VCaP (cell line): ENCODE measurements around the gene RPL41.
A peak's percentile ranks its signal among the peaks of the same experiment; 100 is the strongest.

Experiments
- H3K27ac ChIP-seq: fragments of 450-650 bp; 2 replicates; pipeline ENCODE4 v1.5.1; 2017
- TF ChIP-seq, protein P1 (sequence below): fragments of 450-650 bp; conservative IDR thresholded peaks from 2 replicates; pipeline ENCODE4 v1.5.1; 2017; ENCODE audit warnings: mild to moderate bottlenecking, moderate library complexity

The RPL41 gene

DNA sequence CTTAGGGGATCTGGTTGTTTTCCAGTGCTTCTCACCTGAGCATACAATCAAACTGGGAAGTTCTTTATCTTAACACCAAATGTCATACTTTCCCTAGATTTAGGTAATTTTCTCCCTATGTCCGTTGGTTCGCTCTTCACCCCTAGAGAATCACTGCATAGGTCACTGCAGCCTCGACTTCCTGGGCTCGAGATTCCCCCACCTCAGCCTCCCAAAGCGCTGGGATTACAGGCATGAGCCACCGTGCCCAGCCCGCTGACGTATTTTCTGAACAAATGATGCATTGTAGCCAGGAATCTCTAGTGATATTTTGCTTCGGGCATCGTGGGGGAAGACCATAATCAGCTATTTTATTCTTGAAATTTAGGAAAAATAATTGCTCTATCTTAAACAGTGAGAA lies 1.1 kb upstream of the RPL41 start:
- TF ChIP-seq, protein P1, sequence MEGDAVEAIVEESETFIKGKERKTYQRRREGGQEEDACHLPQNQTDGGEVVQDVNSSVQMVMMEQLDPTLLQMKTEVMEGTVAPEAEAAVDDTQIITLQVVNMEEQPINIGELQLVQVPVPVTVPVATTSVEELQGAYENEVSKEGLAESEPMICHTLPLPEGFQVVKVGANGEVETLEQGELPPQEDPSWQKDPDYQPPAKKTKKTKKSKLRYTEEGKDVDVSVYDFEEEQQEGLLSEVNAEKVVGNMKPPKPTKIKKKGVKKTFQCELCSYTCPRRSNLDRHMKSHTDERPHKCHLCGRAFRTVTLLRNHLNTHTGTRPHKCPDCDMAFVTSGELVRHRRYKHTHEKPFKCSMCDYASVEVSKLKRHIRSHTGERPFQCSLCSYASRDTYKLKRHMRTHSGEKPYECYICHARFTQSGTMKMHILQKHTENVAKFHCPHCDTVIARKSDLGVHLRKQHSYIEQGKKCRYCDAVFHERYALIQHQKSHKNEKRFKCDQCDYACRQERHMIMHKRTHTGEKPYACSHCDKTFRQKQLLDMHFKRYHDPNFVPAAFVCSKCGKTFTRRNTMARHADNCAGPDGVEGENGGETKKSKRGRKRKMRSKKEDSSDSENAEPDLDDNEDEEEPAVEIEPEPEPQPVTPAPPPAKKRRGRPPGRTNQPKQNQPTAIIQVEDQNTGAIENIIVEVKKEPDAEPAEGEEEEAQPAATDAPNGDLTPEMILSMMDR: no peak
- peak overlapping the region; percentile 98 for H3K27ac ChIP-seq

DNA sequence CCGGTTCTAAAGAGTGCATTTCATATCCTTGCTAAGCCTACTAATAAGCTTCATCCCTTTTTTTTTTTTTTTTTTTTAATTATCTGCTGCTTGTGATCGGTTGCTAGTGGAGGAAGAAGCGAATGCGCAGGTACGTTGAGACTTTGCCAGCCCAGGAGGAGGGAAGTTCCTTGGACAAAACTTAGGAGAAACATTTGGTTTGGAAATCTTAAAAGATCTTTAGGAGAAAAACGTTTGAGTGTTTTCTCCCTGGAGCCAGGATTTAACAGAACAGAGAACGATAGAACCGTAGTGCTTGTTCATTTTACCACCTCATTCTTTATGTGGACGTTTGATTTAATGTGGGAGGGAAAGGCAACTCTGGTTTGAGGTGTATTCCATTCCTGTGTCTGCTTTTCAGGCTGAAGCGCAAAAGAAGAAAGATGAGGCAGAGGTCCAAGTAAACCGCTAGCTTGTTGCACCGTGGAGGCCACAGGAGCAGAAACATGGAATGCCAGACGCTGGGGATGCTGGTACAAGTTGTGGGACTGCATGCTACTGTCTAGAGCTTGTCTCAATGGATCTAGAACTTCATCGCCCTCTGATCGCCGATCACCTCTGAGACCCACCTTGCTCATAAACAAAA lies 761 bp downstream of the RPL41 start:
- H3K27ac ChIP-seq: peak overlapping the region; percentile 98

DNA sequence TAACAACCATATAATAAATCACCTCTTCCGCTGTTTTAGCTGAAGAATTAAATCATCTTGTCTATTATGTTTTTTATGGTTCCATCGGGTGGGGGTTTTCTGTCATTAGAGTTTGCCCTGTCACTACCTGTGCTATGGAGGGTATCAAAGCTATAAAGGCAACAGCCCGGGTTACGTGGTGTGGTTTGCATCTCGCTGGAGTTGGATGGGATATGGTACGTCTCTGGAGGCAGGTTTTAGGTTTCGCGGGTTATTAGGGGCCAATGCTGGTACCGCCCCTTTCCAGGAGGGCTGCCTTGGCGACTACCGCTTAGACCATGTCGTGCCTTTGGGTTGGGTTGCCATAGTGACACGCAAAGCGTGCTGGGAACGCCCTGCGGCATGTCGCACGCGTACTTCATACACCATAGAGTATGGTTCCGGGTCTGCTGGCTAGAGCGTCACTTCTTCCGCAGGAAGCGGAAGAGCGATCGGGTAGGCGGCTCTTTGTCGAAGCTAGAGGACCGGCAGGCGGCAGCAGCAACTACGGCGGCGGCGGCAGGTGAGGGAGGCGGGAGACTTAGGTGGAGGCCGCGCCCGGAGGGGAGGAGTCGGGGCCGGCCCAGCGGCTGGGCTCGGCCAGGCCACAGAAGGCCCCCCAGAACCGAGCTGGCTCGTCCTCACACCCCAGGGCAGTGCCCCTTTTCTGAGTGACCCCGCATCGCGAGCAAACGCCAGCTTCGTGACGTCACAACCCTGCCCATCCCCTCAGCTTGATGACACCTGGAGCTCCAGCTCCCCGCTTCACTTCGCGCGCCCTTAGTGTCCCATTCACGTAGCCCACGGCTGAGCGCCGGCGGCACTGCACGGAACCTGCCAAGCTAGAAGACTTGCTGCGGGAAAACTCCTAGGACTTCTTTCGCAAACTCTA lies 1.6 kb downstream of the RPL41 start, which contains the start of gene ZC3H10:
Gene ZC3H10, plus strand, starts transcription at position 489 of the 910 bp plus-strand sequence. CDS start 2,297 bp downstream, outside the sequence.
- TF ChIP-seq, protein P1: peak; percentile 53
- peak within 1 kb of the TSS; percentile 98 for H3K27ac ChIP-seq

DNA sequence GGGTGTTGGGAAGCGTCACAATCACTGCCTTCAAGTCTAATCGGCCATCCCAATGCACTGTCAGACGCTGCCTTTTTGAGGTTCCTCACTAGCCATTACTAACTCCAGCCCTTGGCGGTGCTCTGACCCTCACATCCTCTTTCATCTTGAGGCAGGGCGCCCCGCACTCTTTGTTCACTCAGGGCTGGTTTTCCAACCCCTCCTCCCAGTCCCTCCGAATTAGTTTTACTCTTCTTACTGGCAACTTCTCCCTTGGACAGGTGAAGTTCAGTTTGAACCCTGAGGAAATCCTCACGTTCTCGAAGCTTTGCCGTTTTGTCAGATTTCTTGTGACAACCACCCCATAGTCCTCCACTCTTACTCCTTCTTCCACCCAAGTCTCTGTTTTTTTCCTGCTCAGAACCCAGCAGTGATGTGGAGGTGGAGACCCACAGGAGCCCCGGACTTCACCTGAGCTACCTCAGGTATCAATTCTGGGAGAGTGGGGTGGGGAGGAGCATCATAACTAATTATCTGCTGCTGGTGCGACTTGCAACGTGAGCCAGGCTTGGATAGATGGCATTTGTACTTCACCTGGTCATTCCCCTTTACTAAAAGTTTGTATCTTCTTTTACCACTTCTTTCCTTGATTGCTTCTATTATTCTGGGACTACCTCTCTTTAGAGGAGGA lies 2.4 kb downstream of the RPL41 start:
- TF ChIP-seq, protein P1: no peak
- peak overlapping the region; percentile 98 for H3K27ac ChIP-seq

- H3K27ac ChIP-seq: peak overlapping the region; percentile 98
- TF ChIP-seq, protein P1: peak; percentile 94
Measured at GRCh38 chr12:56119361-56119796, 2.9 kb downstream of the RPL41 start.

GRCh38 chr12:56120158-56120846 lies 3.9 kb downstream of the RPL41 start:
- peak overlapping the region; percentile 98 for H3K27ac ChIP-seq
- TF ChIP-seq, protein P1: no peak

GRCh38 chr12:56121204-56121870 lies 4.9 kb downstream of the RPL41 start:
- peak overlapping the region; percentile 10; the same call in 1 of the 2 replicates for H3K27ac ChIP-seq
- TF ChIP-seq, protein P1: no peak
